Activated CD8-positive, alpha-beta memory T cell treated with anti-CD3 and anti-CD28 coated beads for 24 hours (primary cell): ENCODE results near the gene FAM43A.

ENCODE experiments used
- DNase-seq: peaks from one replicate; pipeline ENCODE4 v3.0.0-alpha.2; 2020

FAM43A gene

DNA sequence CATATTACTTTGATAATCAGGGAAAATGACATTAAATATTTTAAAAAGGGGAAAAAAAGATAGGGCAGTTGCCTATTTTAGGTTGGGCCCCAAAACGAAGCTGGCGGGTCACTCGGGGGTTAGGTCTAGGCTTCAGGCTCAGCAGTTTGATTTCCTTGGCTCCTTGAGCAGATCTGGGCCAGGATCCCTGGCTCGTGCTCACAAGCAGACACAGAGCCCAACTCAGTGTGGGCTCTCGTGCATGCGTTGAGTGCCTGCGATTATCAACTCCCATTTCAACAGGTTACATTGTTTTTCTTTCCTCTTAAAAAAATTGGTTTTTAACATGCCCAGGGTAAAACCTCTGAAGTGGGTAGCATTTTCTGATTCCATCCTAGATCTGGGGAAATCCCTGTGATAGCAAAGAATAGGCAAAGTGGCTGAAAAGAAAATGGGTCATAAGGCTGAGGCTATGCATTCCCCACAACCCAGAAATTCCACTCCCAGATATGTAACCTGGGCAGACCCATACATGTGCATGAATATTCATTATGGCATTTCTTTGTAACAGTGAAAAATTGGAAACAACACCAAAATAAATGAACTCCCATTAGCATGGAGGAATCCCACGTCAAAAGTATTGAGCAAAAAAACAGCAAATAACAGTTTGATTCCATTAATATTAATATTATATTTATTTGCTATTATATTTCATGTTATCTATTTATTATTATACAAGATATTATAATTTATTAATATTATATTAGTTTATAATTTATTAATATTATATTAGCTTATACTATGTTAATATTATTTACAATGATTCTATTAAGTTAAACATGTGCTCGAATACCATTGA is 27.8 kb downstream of the FAM43A start:
- no peak for DNase-seq

DNA sequence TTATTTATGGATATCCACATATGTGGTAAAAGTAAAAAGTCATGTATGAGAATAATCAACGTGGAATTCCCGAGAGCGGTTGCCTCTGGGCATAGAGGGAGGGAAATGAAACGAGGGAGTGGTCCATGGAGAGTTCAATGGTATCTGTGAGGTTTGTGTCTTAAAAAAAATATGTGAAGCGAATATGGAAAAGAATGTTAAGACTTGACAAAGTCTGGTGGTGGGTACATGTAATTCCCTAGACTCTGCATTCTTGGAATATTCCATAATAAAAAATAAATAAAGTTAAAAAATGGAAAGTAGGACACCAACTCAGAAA is 28.4 kb downstream of the FAM43A start:
- no peak for DNase-seq

DNA sequence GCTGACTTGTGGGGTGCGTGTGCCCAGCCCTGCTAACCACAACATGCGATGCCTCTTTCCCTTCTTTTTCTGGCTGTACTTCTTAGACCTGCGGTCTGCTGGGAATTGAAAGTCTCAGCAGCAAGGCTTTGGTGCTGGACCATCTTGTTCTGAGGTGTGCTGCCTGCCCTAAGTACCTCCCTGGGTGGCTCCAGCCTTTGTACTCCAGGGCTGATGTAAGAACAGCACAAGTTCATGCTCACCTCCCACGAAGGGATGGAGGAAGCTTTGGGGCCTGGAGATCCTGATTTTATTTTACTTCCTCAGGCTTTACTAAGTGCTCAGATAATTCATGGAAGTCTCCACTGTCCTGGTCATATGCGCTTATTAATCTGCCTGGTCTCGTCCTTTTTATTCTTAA is 28.9 kb downstream of the FAM43A start:
- DNase-seq, result no peak

DNA sequence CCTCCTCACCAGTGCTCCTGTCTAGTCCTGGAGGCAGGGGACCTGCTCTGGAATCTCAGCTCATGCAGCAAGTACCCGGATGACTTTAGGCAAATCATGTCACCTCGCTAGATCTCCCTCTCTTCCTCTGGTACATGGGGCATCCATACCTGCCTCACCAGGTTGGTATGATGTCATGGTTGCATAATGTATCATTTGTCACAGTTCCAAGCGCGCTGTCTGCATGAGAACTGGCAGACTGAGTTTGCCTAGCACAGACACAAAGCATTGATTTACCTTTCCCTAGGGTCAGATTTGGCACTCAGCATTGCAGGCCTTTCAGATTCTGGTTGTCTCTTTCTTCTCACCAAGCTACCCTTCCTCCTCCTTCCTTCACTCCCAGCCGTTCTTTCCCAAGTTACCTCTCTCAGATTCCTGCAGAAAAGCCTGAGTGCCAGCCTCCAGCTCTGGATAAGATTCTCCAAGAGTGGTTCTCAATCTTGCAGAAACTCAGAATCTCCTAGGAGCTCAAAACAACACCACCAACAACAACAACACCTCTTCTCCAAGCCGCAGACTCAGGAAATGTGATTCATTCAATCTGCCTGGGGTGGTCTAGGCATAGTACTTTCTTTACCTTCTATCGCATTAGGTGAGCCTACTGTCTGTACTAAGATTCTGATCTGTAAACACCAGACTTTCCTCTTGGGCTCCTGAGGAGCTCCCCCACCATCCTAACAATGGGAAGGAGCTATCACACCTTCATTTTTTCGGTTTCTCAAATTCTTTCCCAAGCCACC is 29.5 kb downstream of the FAM43A start:
- DNase-seq, result no peak

DNA sequence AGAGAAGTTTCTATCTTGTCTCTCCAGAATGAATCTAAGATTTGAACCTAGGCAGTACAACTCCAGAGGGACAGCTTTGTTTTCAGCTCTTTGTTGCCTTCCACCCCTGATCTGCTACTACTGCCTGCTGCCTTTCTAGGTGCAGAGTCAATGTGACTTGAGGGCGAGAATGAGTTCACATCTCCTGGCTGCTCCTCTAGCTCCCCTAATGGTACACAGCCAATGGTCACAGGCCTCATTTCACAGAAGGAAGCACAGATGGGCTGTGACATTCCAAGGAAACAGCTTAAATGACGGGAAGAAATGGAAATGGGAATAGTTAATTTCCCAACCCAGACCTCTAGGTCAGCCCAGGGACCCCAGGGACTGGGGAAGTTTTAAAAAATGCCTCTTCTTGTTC is 32.4 kb downstream of the FAM43A start:
- DNase-seq, result no peak

DNA sequence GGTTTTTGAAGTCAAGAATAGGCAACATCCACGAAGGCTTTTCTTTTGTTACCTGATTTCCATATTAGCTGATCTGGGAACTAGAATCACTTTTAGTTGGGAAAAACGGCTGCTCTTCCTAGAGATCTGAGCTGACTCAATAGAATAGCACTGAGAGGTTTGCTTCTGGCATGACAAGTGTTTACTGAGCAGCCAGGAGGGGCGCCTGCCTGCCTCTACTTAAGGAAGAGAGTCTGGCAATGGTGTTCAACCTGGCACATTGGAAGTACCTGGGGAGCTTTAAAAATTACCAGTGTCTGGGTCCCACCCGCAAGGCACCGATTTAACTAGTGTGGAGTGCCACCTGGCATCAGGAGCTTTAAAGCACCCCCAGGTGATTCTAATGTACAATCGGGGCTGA is 34.4 kb downstream of the FAM43A start:
- DNase-seq, result no peak

DNA sequence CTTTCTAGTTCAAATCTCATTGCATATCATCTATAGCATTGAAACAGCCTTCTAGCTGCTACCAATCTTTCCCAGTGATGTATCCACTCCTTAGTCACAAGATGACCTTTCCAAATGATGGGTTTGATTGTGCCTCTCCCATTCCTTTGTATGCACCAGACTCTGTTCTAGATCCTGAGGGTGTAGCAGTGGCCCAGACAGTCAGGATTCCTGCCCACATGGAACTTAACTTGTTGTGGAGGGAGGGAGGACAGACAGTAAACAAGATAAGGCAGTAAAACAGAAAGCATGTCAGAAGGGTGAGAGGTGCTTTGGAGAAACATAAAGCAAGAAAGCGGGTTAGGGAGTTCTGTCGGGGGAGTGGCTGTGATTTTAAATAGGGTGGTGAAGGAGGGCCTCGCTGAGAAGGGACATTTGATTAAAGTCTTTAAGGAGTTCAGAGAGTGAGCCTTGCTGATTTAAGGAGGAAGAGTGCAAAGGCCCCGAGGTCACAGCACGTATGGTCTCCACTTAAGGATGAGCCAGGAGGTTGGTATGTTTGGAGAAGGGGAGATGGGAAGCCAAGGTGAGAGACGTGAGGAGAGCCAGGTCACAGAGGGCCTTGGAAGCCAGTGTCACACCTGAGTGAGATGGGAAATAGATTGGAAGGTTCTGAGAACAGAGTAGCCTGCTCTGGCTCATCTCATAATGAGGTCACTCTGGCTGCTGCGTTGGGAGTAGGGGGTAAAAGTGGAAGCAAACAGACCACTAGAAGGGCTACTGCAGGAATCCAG is 38.3 kb downstream of the FAM43A start:
- DNase-seq, result no peak

DNA sequence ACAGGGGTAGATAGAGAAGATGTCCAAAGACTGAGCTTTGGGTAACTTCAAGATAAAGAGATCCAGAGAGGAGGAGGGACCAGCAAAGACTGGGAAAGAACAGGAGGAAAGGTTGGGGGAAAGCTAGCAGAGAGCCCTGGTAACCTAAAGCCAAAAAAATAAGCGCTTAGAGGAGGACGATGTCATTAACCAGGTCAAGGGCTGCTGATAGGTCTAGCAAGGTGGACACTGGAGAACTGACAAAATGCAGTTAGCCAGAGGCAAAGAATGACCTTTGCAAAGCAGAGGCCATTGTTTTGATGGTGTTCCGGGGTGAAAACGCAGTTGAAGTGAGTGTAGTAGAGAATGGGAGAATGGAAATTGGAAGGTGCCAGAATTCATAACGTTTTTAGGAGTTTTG is 39.7 kb downstream of the FAM43A start:
- DNase-seq, result no peak

DNA sequence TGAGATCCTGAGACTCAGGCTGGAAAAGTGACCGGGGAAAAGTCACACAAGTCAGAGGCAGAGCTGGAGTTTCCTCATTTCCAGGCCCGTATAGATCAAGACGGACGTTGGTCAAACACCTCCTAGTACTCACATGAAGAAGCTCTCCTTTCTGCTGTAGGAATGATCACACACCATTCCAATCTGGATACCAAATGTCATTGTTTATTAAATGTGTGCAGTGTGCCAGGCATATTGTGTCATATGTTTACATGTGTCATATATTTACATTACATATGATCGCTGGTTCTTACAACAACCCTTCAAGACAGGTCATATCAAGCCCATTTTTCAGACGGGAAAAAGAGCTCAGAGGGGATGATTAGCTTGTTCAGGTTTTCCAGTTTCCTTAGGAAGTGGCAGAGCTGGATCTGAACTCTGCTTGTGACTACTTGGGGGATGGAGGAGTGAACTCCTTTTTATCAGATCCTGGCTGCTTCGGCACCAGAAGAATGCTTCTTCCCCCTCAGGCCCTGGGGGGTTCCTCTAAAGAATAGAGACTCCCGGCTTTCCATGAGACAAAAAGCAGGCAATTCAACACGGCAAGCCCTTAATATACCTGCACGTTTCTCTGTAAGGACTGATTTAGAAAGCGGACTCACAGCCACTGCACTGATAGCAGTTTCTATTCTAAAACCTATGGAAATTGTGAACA is 41.9 kb downstream of the FAM43A start:
- DNase-seq, result no peak

DNA sequence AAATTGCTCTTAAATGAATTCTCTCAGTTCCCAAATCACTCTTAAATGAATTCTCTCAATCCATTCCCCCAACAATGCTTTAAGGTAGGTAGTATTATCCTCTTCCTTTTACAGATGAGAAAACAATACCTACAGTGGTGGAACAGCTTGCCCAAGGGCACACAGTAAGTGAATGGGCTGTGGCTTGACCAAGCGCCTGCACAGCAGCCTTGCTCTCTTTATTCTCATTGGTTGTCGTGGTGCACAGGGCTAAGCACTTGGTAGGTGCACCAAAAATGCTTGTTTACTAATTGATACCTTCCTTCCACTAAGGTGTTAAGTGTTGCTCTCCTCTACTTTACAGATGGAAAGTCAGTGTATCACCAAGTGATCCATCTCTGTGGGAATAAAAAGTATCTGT is 43.3 kb downstream of the FAM43A start:
- DNase-seq, result no peak

DNA sequence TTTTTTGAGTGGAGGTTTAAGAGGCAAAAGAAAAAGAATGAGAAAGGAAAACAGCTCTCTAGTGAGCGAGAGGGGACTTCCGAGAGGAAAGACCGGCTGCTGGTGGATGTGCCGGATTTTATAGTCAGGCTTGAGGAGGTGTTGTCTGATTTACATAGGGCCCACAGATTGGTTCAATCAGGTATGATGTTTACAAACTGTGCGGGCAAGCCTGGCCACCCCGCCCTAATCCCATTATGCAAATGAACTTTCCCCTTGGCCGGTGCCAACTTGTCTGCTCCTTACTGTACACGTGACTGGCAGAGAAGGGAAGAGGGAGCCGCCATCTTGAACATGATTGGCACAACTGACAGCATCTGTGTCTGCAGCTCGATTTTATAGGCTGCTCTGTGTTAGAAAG is 44.7 kb downstream of the FAM43A start:
- DNase-seq, result no peak

DNA sequence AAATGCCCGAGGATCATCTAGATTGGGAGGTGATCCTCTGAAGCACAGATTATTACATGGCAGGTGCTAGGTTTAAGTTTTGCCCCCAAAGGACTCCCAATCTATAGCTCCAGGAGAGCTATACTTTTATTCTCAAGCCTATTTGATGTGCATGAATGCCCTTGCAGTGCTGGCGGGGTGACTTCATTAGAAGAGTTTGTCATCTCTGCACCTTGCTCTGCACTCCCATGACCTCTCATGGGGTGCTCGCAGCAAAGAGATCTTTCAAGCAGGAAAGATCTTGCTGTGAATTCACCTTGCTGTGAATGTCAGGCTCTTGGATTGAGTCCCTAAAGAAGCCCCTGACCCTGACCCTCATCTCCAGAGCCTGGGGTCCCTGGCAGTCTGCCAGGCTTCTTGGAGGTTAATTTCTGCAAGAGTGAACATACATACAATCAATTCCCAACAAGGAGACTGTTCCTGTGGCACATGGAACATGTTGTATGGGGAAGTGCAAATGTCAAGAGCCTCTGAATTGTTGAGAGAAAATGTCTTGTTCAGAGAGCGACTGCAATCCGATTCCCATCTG is 45.9 kb downstream of the FAM43A start:
- DNase-seq, result no peak

DNA sequence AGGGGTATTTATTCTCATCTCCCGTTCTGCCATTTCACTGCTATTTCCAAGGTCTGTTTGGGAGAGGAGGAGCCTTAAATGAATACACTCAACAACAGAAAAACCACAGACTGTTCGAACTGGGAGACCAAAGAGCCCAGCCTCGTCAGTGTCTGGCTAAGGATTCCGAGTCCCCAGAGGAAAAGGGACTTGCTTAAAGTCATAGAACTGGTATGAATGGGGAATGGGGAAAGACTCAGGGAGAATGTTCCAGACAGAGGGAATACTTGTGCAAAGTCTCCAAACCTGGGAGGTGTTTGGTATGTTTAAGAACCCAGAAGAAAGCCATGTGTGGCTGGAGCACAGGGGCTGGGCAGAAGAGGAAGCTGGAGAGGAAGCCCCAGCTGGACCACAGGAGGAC is 46.9 kb downstream of the FAM43A start:
- no peak for DNase-seq

DNA sequence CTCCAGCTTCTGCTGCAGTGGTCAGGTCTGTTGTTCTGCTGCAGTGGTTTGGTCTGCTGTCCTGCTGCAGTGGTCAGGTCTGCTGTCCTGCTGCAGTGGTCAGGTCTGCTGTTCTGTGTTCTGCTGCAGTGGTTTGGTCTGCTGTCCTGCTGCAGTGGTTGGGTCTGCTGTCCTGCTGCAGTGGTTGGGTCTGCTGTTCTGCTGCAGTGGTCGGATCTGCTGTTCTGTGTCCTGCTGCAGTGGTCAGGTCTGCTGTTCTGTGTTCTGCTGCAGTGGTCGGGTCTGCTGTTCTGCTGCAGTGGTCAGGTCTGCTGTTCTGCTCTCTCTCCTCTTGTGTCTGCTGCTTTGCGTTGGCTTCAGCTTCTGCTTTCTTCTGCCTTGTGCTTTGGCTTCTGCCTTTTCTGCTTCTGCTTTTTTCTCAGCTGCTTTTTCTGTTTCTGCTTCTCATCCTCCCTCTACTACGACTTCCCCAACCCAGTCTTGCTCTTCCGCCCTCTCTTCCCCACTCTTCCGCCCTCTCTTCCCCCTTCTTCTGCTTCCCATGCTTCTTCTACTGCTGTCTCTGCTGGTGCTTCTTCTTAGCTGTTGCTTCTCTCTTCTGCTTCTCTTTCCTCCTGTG is 50.7 kb downstream of the FAM43A start:
- DNase-seq, result no peak

DNA sequence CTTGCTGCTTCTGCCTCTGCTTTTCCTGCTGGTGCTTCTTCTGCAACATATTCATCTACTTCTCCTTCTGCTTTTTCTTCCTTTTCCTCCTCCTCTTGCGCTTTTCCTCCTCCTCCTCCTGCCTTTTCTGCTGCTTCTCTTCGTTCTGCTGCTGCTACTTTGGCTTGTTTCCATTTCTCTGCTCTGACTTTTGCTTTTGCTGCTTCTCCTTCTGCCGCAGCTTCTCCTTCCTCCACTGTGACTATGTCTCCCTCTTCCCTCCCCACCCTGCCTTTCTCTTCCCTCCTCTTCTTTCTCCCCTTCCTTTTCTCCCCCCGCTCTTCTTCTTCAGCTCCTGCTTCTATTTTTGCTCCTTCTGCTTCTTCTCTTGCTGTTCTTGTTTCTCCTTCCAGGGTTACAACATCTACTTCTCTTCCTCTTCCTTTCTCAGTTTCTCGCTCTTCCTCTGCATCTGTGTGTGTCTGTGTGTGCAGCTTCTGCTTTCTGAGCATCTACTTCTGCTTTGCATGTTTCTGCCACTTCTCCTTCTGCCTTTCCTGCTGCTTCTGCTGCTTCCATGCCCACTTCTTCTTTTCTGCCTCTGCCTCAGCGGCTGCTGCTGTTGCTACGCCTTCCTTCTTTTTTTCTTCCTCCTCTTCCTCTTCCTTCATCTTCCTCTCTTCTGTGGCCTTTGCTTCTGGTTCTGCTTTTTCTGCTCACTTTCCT is 51.4 kb downstream of the FAM43A start:
- DNase-seq, result no peak
